SK-N-SH (cell line): ENCODE measurements around the gene ARHGAP1. TPM values are rescaled to one million over a fixed set of nuclear protein-coding genes. Genes with fewer than 3 reads are reported as not detected.

Experiments used
- CTCF ChIA-PET: fragments of 300-600, 350-600 bp; formaldehyde crosslinking; extraction: SDS; loops from one replicate; lab custom pipeline; 2021; lab: Yijun Ruan, JAX
- POLR2A ChIA-PET: fragments of 350-600 bp; sonication (Branson Sonifier 250); formaldehyde crosslinking; extraction: SDS; loops from one replicate; lab custom pipeline; 2020; ENCODE audit warnings: antibody characterized with exemption, inconsistent platforms; lab: Yijun Ruan, JAX
- DNase-seq: peaks from one replicate; pipeline ENCODE4 v3.0.0; 2012
- H2AFZ ChIP-seq: fragments of 200-600 bp; sonication (generic); 2 replicates; pipeline ENCODE4 v1.8.1; 2016; ENCODE audit warnings: antibody characterized with exemption, mild to moderate bottlenecking, low read depth
- H3F3A ChIP-seq: fragments of 200-600 bp; sonication (generic); replicated peaks from 2 replicates; pipeline ENCODE3; 2016; ENCODE audit warnings: antibody characterized with exemption, mild to moderate bottlenecking; ENCODE audit not compliant: insufficient read depth
- H3K27ac ChIP-seq, 2 experiments: fragments of 200-500 bp in 1 of 2; fragments of 200-600 bp in 1 of 2; sonication (Bioruptor generic) in 1 of 2; sonication (generic), shearing (Covaris generic) in 1 of 2; 2 replicates each; pipeline versions ENCODE4 v1.5.1 to v1.6.1; 2014 to 2016; ENCODE audit warnings: low read depth in 2 of 2, inconsistent platforms in 1 of 2, low read length in 1 of 2, mild to moderate bottlenecking in 1 of 2, mixed read lengths in 1 of 2
- H3K27me3 ChIP-seq: fragments of 200-600 bp; sonication (generic), shearing (Covaris generic); 2 replicates; pipeline ENCODE4 v1.6.1; 2016; ENCODE audit warnings: mixed run types; ENCODE audit not compliant: insufficient read depth
- H3K36me3 ChIP-seq, 2 experiments: fragments of 200-500 bp in 1 of 2; fragments of 200-600 bp in 1 of 2; sonication (Bioruptor generic) in 1 of 2; sonication (generic) in 1 of 2; replicated peaks in 1 of 2; 2 replicates each; pipeline versions ENCODE3 to v1.5.1; 2014 to 2016; ENCODE audit warnings: low read length in 1 of 2, mild to moderate bottlenecking in 1 of 2; ENCODE audit not compliant: insufficient read depth in 2 of 2, control insufficient read depth in 1 of 2
- H3K4me1 ChIP-seq, 2 experiments: fragments of 200-500 bp in 1 of 2; fragments of 200-600 bp in 1 of 2; sonication (Bioruptor generic) in 1 of 2; sonication (generic), shearing (Covaris generic) in 1 of 2; 2 replicates each; pipeline versions ENCODE4 v1.5.1 to v1.6.1; 2014 to 2016; ENCODE audit warnings: low read depth in 1 of 2, low read length in 1 of 2, mixed run types in 1 of 2; ENCODE audit not compliant: insufficient read depth in 2 of 2, control insufficient read depth in 1 of 2
- H3K4me2 ChIP-seq: fragments of 200-600 bp; sonication (generic), shearing (Covaris generic); 2 replicates; pipeline ENCODE4 v1.6.1; 2017; ENCODE audit warnings: mixed run types
- H3K4me3 ChIP-seq, 2 experiments: fragments of 200-500 bp in 1 of 2; fragments of 200-600 bp in 1 of 2; sonication (Bioruptor generic) in 1 of 2; sonication (generic), shearing (Covaris generic) in 1 of 2; 2 replicates each; pipeline versions ENCODE4 v1.5.1 to v1.8.1; 2014 to 2016; ENCODE audit warnings: low read depth in 2 of 2, inconsistent platforms in 1 of 2, low read length in 1 of 2, mild to moderate bottlenecking in 1 of 2, mixed read lengths in 1 of 2, moderate library complexity in 1 of 2
- H3K79me2 ChIP-seq: fragments of 200-600 bp; sonication (generic); 2 replicates; pipeline ENCODE4 v1.8.1; 2017; ENCODE audit warnings: mild to moderate bottlenecking; ENCODE audit not compliant: insufficient read depth
- H3K9ac ChIP-seq: fragments of 200-600 bp; sonication (generic); 2 replicates; pipeline ENCODE4 v1.6.1; 2017; ENCODE audit warnings: mixed run types
- H3K9me2 ChIP-seq: fragments of 200-600 bp; sonication (generic); 2 replicates; pipeline ENCODE4 v1.6.1; 2017; ENCODE audit warnings: mixed run types
- H3K9me3 ChIP-seq: fragments of 200-600 bp; sonication (generic); 2 replicates; pipeline ENCODE4 v1.6.1; 2017; ENCODE audit warnings: mixed run types, mild to moderate bottlenecking, moderate library complexity
- H4K20me1 ChIP-seq: fragments of 200-600 bp; sonication (generic); 2 replicates; pipeline ENCODE4 v1.6.1; 2017; ENCODE audit warnings: mild to moderate bottlenecking, mixed run types; ENCODE audit not compliant: insufficient read depth
- CTCF ChIP-seq: fragments of 200-600 bp; sonication (generic); IDR thresholded peaks from 2 replicates; pipeline ENCODE4 v1.6.1; 2017; ENCODE audit warnings: antibody characterized with exemption, mild to moderate bottlenecking, moderate library complexity
- EP300 ChIP-seq, 2 experiments: IDR thresholded peaks; 2 replicates each; pipeline versions ENCODE4 v1.4.0 to v1.6.1; 2012; ENCODE audit warnings: borderline replicate concordance in 1 of 2, low read depth in 1 of 2, low read length in 1 of 2
- EZH2phosphoT487 ChIP-seq: fragments of 200-600 bp; sonication (generic); IDR thresholded peaks from 2 replicates; pipeline ENCODE4 v1.6.1; 2017; ENCODE audit warnings: low read depth, mixed run types, mild to moderate bottlenecking, antibody characterized with exemption, moderate library complexity, borderline replicate concordance
- FOXJ3 ChIP-seq: sonication (generic); formaldehyde crosslinking; IDR thresholded peaks from 2 replicates; pipeline ENCODE4 v1.5.1; 2020; ENCODE audit warnings: mild to moderate bottlenecking, missing genetic modification reagents
- GABPA ChIP-seq: IDR thresholded peaks from 2 replicates; pipeline ENCODE4 v1.4.0; 2012; ENCODE audit warnings: low read depth, mild to moderate bottlenecking
- GATA2 ChIP-seq: sonication (generic); formaldehyde crosslinking; IDR thresholded peaks from 2 replicates; pipeline ENCODE4 v1.5.0; 2020; ENCODE audit warnings: mild to moderate bottlenecking, missing genetic modification reagents
- IRF3 ChIP-seq: fragments of 150-350 bp; IDR thresholded peaks from 2 replicates; pipeline ENCODE4 v1.6.1; 2016; ENCODE audit warnings: mild to moderate bottlenecking, low read depth, low read length
- JUND ChIP-seq: IDR thresholded peaks from 2 replicates; pipeline ENCODE4 v1.4.0; 2012
- MAX ChIP-seq: IDR thresholded peaks from 2 replicates; pipeline ENCODE4 v1.4.0; 2012; ENCODE audit warnings: low read depth
- NFIC ChIP-seq: IDR thresholded peaks from 2 replicates; pipeline ENCODE4 v1.4.0; 2012; ENCODE audit warnings: borderline replicate concordance
- POLR2AphosphoS5 ChIP-seq: IDR thresholded peaks from 2 replicates; pipeline ENCODE4 v1.6.1; 2012; ENCODE audit warnings: low read depth, low read length
- REST ChIP-seq: IDR thresholded peaks from 2 replicates; pipeline ENCODE4 v1.6.1; 2012; ENCODE audit warnings: mild to moderate bottlenecking, low read depth, low read length, moderate library complexity
- RXRA ChIP-seq: IDR thresholded peaks from 2 replicates; pipeline ENCODE4 v1.4.0; 2012; ENCODE audit warnings: low read depth, mild to moderate bottlenecking, borderline replicate concordance
- TAF1 ChIP-seq: IDR thresholded peaks from 2 replicates; pipeline ENCODE4 v1.6.1; 2012; ENCODE audit warnings: low read depth, mild to moderate bottlenecking, low read length, moderate library complexity, borderline replicate concordance
- TCF12 ChIP-seq: IDR thresholded peaks from 2 replicates; pipeline ENCODE4 v1.4.0; 2012
- TEAD4 ChIP-seq: IDR thresholded peaks from 2 replicates; pipeline ENCODE4 v1.4.0; 2012; ENCODE audit warnings: mild to moderate bottlenecking, borderline replicate concordance; ENCODE audit not compliant: insufficient read depth
- YY1 ChIP-seq: IDR thresholded peaks from 2 replicates; pipeline ENCODE4 v1.4.0; 2012; ENCODE audit warnings: low read depth, mild to moderate bottlenecking
- WGBS: methylation state at CpG from one replicate; pipeline ENCODE4 v1.1.6; 2017; ENCODE audit warnings: low lambda C conversion rate; 5-methylcytosine and 5-hydroxymethylcytosine counted together
- polyA plus RNA-seq, 3 experiments: library from polyadenylated mRNA; depleted of rRNA; stranded (reverse); fragments of >200 nt; gene quantifications; 2 replicates each; pipeline ENCODE4 v1.2.3, GENCODE V29; 2012
- TF ChIP-seq, protein P1 (sequence below): IDR thresholded peaks from 2 replicates; pipeline ENCODE4; 2012
- TF ChIP-seq, protein P2 (sequence below): fragments of 150-350 bp; IDR thresholded peaks from 2 replicates; pipeline ENCODE4 v1.6.1; 2017; ENCODE audit warnings: antibody characterized with exemption, low read length, low read depth, borderline replicate concordance
- TF ChIP-seq, protein P3 (sequence below): IDR thresholded peaks from 2 replicates; pipeline ENCODE4 v1.4.0; 2012; ENCODE audit warnings: low read depth, borderline replicate concordance

The ARHGAP1 gene
- polyA plus RNA-seq, 1 of the 3 experiments (the other 2 are of a cell fraction) = 27.1 TPM

DNA sequence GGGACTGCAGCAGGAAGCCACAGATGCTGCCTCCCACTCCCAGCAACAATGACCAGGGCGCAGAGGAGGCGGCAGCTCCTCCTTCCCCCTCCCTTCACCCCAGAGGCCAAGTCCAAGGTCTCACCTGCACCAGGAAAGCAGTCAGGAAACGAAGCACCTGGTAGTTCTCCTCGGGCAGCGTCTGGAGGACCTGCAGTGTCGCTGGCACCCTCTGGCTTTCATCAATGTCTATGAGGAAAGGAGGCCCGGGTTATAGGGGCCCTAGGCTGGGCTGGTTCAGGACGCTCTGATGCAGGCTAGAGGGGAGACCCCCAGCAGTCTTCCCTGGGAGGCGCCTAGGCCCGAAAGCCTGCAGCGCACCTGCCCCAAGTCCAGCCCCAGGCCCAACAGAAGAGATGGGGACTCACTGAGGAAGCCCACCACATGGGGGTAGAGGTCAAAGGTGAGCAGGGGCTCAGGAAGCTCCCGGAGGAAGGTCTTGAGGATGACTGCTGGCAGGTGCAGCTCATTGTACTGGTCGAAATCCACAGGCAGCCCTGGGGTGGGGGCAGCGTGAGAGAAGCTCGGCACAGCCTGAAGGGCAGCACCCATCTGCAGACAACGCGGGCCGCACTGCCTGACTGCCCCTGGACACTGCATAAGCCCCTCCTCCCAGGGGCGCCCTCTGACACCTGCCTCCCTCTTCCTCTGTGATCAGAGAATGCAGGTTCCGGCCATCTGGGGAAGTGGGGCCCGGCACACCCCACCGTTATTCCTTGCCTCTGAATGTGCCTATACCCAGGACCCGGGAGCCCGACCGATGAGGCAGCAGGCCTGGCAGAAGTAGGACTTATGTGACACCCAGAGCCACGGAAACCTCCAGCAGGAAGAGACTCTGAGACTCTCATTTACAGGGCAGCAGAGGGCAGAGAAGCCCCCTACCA, 20.9 kb downstream of the ARHGAP1 start:
- Histone ChIP-seq H2AFZ (no peak overlapping the region), H3K27me3 (no peaks in the 10 kb centered on the region), H3K4me1 (peaks cover 0 to 12% of the 10 kb centered on the region in 2 experiments; a peak in 1 of 4 replicates), H3K9me3 (no peaks in the 10 kb centered on the region), H4K20me1 (no peaks in the 10 kb centered on the region), H3K4me3 (no peak overlapping the region), H3K9me2 (no peaks in the 10 kb centered on the region), H3K36me3 (peaks cover 11 to 46% of the 10 kb centered on the region in 2 experiments), H3K9ac (no peak overlapping the region), H3K4me2 (no peak overlapping the region), H3K27ac (no peak overlapping the region), H3F3A (peaks cover 4% of the 10 kb centered on the region), H3K79me2 (no peaks in the 10 kb centered on the region; the same call in 1 of the 2 replicates)
- WGBS = 92% methylated on average over 11 of the region's 26 CpGs
- ChIA-PET POLR2A (interaction anchor here (0.6 kb wide), 1 partner anchor 18 kb away, joined by 3 read pairs; no protein-coding TSS in a partner anchor), CTCF (interaction anchor here (0.6 to 1.6 kb wide), 2 partner anchors 11 to 18 kb away, joined by 3 to 4 read pairs; no protein-coding TSS in a partner anchor)
- TF ChIP-seq JUND = no peak
- no peak for TF ChIP-seq RXRA
- TF ChIP-seq EP300 (IDR thresholded peaks at IDR 0.05; ENCODE audit: borderline replicate concordance in 1 of 2, low read depth in 1 of 2, low read length in 1 of 2) = no peak
- TF ChIP-seq, protein P1, sequence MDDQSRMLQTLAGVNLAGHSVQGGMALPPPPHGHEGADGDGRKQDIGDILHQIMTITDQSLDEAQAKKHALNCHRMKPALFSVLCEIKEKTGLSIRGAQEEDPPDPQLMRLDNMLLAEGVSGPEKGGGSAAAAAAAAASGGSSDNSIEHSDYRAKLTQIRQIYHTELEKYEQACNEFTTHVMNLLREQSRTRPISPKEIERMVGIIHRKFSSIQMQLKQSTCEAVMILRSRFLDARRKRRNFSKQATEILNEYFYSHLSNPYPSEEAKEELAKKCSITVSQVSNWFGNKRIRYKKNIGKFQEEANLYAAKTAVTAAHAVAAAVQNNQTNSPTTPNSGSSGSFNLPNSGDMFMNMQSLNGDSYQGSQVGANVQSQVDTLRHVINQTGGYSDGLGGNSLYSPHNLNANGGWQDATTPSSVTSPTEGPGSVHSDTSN = no peak
- no peak for TF ChIP-seq GABPA
- no peak for TF ChIP-seq YY1
- TF ChIP-seq POLR2AphosphoS5 = no peak
- no peak for TF ChIP-seq REST
- TF ChIP-seq NFIC = no peak
- no peak for TF ChIP-seq TCF12
- TF ChIP-seq FOXJ3 (CRISPR knock-in tag) = no peak
- no peak for TF ChIP-seq TAF1
- TF ChIP-seq, protein P2, sequence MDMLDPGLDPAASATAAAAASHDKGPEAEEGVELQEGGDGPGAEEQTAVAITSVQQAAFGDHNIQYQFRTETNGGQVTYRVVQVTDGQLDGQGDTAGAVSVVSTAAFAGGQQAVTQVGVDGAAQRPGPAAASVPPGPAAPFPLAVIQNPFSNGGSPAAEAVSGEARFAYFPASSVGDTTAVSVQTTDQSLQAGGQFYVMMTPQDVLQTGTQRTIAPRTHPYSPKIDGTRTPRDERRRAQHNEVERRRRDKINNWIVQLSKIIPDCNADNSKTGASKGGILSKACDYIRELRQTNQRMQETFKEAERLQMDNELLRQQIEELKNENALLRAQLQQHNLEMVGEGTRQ = no peak
- TF ChIP-seq IRF3 = no peak
- TF ChIP-seq GATA2 (CRISPR knock-in tag) = no peak
- no peak for TF ChIP-seq CTCF
- no peak for TF ChIP-seq MAX
- TF ChIP-seq TEAD4 = no peak
- TF ChIP-seq EZH2phosphoT487 = no peak
- TF ChIP-seq, protein P3, sequence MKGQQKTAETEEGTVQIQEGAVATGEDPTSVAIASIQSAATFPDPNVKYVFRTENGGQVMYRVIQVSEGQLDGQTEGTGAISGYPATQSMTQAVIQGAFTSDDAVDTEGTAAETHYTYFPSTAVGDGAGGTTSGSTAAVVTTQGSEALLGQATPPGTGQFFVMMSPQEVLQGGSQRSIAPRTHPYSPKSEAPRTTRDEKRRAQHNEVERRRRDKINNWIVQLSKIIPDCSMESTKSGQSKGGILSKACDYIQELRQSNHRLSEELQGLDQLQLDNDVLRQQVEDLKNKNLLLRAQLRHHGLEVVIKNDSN = no peak
- no peak for DNase-seq
